Measurements from ENCODE around the gene CCDC38.

CCDC38 gene

GRCh38 chr12:95976416-95976832, 34.0 kb upstream of the CCDC38 start:
- Histone ChIP-seq H3K14ac (ENCODE audit: low read length) (no peak overlapping the region), H3K4me2 (ENCODE audit: insufficient read depth, low read length, poor library complexity, severe bottlenecking) (no peak overlapping the region), H2AFZ (ENCODE audit: low read length) (no peak overlapping the region), H3K27me3 (ENCODE audit: control insufficient read depth in 3 of 3, insufficient read depth in 3 of 3, low read depth in 1 of 3, low read length in 3 of 3) (peaks cover 0 to 2% (median 0%) of the 10 kb centered on the region in 3 experiments), H2BK5ac (ENCODE audit: low read length) (no peak overlapping the region), H4K91ac (ENCODE audit: low read depth, low read length, poor library complexity) (no peak overlapping the region), H3K9ac (ENCODE audit: low read depth, low read length, poor library complexity) (no peak overlapping the region), H3K18ac (ENCODE audit: low read length) (no peak overlapping the region), H3K4me3 (ENCODE audit: low read length in 2 of 2) (no peak overlapping the region), H3K4ac (ENCODE audit: low read length) (no peak overlapping the region), H3K27ac (replicated peaks; ENCODE audit: low read length) (no peak overlapping the region), H2BK12ac (ENCODE audit: low read length) (no peak overlapping the region), H2BK15ac (ENCODE audit: low read length) (no peak overlapping the region), H3K4me1 (ENCODE audit: control insufficient read depth in 2 of 2, insufficient read depth in 1 of 2, low read depth in 1 of 2, low read length in 2 of 2) (no peaks in the 10 kb centered on the region), H2BK120ac (ENCODE audit: low read depth, low read length) (no peak overlapping the region), H3K23ac (ENCODE audit: low read depth, low read length, poor library complexity) (no peak overlapping the region), H2AK5ac (ENCODE audit: low read depth, low read length) (no peak overlapping the region), H4K8ac (ENCODE audit: low read depth, low read length) (no peak overlapping the region), H3K79me1 (ENCODE audit: low read depth, low read length) (no peaks in the 10 kb centered on the region), H3K36me3 (replicated peaks in 1 of 2; ENCODE audit: control insufficient read depth in 2 of 2, insufficient read depth in 2 of 2, low read length in 2 of 2) (no peaks in the 10 kb centered on the region), H3K9me3 (replicated peaks in 1 of 2; ENCODE audit: control insufficient read depth in 2 of 2, insufficient read depth in 1 of 2, low read depth in 1 of 2, low read length in 2 of 2) (no peaks in the 10 kb centered on the region)
- DNase-seq (ENCODE audit: low spot score): no peak
- WGBS, 2 donors (ENCODE audit: extremely low coverage in 2 of 2, insufficient read length in 2 of 2, insufficient replicate concordance in 1 of 2): no CpG with 5 or more reads among the region's 8 CpGs

GRCh38 chr12:95975491-95975890, 33.1 kb upstream of the CCDC38 start:
- Histone ChIP-seq H3K4me3 (ENCODE audit: low read length in 2 of 2) (no peak overlapping the region), H3K23ac (ENCODE audit: low read depth, low read length, poor library complexity) (no peak overlapping the region), H3K27ac (replicated peaks; ENCODE audit: low read length) (no peak overlapping the region), H3K4me1 (ENCODE audit: control insufficient read depth in 2 of 2, insufficient read depth in 1 of 2, low read depth in 1 of 2, low read length in 2 of 2) (peaks cover 0 to 2% of the 10 kb centered on the region in 2 donors), H2BK12ac (ENCODE audit: low read length) (no peak overlapping the region), H3K4ac (ENCODE audit: low read length) (no peak overlapping the region), H3K36me3 (replicated peaks in 1 of 2; ENCODE audit: control insufficient read depth in 2 of 2, insufficient read depth in 2 of 2, low read length in 2 of 2) (no peaks in the 10 kb centered on the region), H3K4me2 (ENCODE audit: insufficient read depth, low read length, poor library complexity, severe bottlenecking) (no peak overlapping the region), H4K8ac (ENCODE audit: low read depth, low read length) (no peak overlapping the region), H3K27me3 (ENCODE audit: control insufficient read depth in 3 of 3, insufficient read depth in 3 of 3, low read depth in 1 of 3, low read length in 3 of 3) (peaks cover 0 to 2% (median 0%) of the 10 kb centered on the region in 3 experiments), H2BK15ac (ENCODE audit: low read length) (no peak overlapping the region), H3K18ac (ENCODE audit: low read length) (no peak overlapping the region), H3K14ac (ENCODE audit: low read length) (no peak overlapping the region), H3K79me1 (ENCODE audit: low read depth, low read length) (no peaks in the 10 kb centered on the region), H4K91ac (ENCODE audit: low read depth, low read length, poor library complexity) (no peak overlapping the region), H2AFZ (ENCODE audit: low read length) (no peak overlapping the region), H2BK120ac (ENCODE audit: low read depth, low read length) (no peak overlapping the region), H3K9ac (ENCODE audit: low read depth, low read length, poor library complexity) (no peak overlapping the region), H2BK5ac (ENCODE audit: low read length) (no peak overlapping the region), H3K9me3 (replicated peaks in 1 of 2; ENCODE audit: control insufficient read depth in 2 of 2, insufficient read depth in 1 of 2, low read depth in 1 of 2, low read length in 2 of 2) (no peaks in the 10 kb centered on the region), H2AK5ac (ENCODE audit: low read depth, low read length) (no peak overlapping the region)
- WGBS, 2 donors (ENCODE audit: extremely low coverage in 2 of 2, insufficient read length in 2 of 2, insufficient replicate concordance in 1 of 2): no CpG with 5 or more reads among the region's 4 CpGs
- no peak for DNase-seq (ENCODE audit: low spot score)

- Histone ChIP-seq H3K4me2 (ENCODE audit: insufficient read depth, low read length, poor library complexity, severe bottlenecking) (no peak overlapping the region), H3K14ac (ENCODE audit: low read length) (no peak overlapping the region), H3K4ac (ENCODE audit: low read length) (no peak overlapping the region), H3K27me3 (ENCODE audit: control insufficient read depth in 3 of 3, insufficient read depth in 3 of 3, low read depth in 1 of 3, low read length in 3 of 3) (peaks cover 0 to 2% (median 0%) of the 10 kb centered on the region in 3 experiments), H2BK12ac (ENCODE audit: low read length) (no peak overlapping the region), H2BK5ac (ENCODE audit: low read length) (no peak overlapping the region), H3K4me3 (ENCODE audit: low read length in 2 of 2) (no peak overlapping the region), H4K91ac (ENCODE audit: low read depth, low read length, poor library complexity) (no peak overlapping the region), H3K9ac (ENCODE audit: low read depth, low read length, poor library complexity) (no peak overlapping the region), H3K36me3 (replicated peaks in 1 of 2; ENCODE audit: control insufficient read depth in 2 of 2, insufficient read depth in 2 of 2, low read length in 2 of 2) (no peaks in the 10 kb centered on the region), H2AFZ (ENCODE audit: low read length) (no peak overlapping the region), H3K79me1 (ENCODE audit: low read depth, low read length) (no peaks in the 10 kb centered on the region), H3K18ac (ENCODE audit: low read length) (no peak overlapping the region), H3K4me1 (ENCODE audit: control insufficient read depth in 2 of 2, insufficient read depth in 1 of 2, low read depth in 1 of 2, low read length in 2 of 2) (peaks cover 0 to 2% of the 10 kb centered on the region in 2 donors), H3K23ac (ENCODE audit: low read depth, low read length, poor library complexity) (no peak overlapping the region), H2BK120ac (ENCODE audit: low read depth, low read length) (no peak overlapping the region), H4K8ac (ENCODE audit: low read depth, low read length) (no peak overlapping the region), H2AK5ac (ENCODE audit: low read depth, low read length) (no peak overlapping the region), H3K27ac (replicated peaks; ENCODE audit: low read length) (no peak overlapping the region), H3K9me3 (replicated peaks in 1 of 2; ENCODE audit: control insufficient read depth in 2 of 2, insufficient read depth in 1 of 2, low read depth in 1 of 2, low read length in 2 of 2) (no peaks in the 10 kb centered on the region), H2BK15ac (ENCODE audit: low read length) (no peak overlapping the region)
- WGBS, 2 donors (ENCODE audit: extremely low coverage in 2 of 2, insufficient read length in 2 of 2, insufficient replicate concordance in 1 of 2): no CpG with 5 or more reads among the region's 2 CpGs
- DNase-seq (ENCODE audit: low spot score): no peak
Measured at GRCh38 chr12:95974358-95974757, 31.9 kb upstream of the CCDC38 start.

GRCh38 chr12:95972832-95973456, 30.5 kb upstream of the CCDC38 start:
- no peak overlapping the region for H2AK5ac ChIP-seq (ENCODE audit: low read depth, low read length)
- H3K27ac ChIP-seq (replicated peaks; ENCODE audit: low read length): no peak overlapping the region
- no peak overlapping the region for H4K91ac ChIP-seq (ENCODE audit: low read depth, low read length, poor library complexity)
- no peak for DNase-seq (ENCODE audit: low spot score)
- no peak overlapping the region for H3K14ac ChIP-seq (ENCODE audit: low read length)
- H3K27me3 ChIP-seq (ENCODE audit: control insufficient read depth in 3 of 3, insufficient read depth in 3 of 3, low read depth in 1 of 3, low read length in 3 of 3): peaks cover 0 to 2% (median 0%) of the 10 kb centered on the region in 3 experiments
- no peak overlapping the region for H3K4me3 ChIP-seq (ENCODE audit: low read length in 2 of 2)
- no peak overlapping the region for H2BK12ac ChIP-seq (ENCODE audit: low read length)
- no peak overlapping the region for H3K4me2 ChIP-seq (ENCODE audit: insufficient read depth, low read length, poor library complexity, severe bottlenecking)
- H3K4ac ChIP-seq (ENCODE audit: low read length): no peak overlapping the region
- no peaks in the 10 kb centered on the region for H3K36me3 ChIP-seq (replicated peaks in 1 of 2; ENCODE audit: control insufficient read depth in 2 of 2, insufficient read depth in 2 of 2, low read length in 2 of 2)
- no peak overlapping the region for H4K8ac ChIP-seq (ENCODE audit: low read depth, low read length)
- peaks cover 0 to 2% of the 10 kb centered on the region in 2 donors for H3K4me1 ChIP-seq (ENCODE audit: control insufficient read depth in 2 of 2, insufficient read depth in 1 of 2, low read depth in 1 of 2, low read length in 2 of 2)
- H2AFZ ChIP-seq (ENCODE audit: low read length): no peak overlapping the region
- H3K79me1 ChIP-seq (ENCODE audit: low read depth, low read length): no peaks in the 10 kb centered on the region
- H3K9ac ChIP-seq (ENCODE audit: low read depth, low read length, poor library complexity): no peak overlapping the region
- no peaks in the 10 kb centered on the region for H3K9me3 ChIP-seq (replicated peaks in 1 of 2; ENCODE audit: control insufficient read depth in 2 of 2, insufficient read depth in 1 of 2, low read depth in 1 of 2, low read length in 2 of 2)
- H3K23ac ChIP-seq (ENCODE audit: low read depth, low read length, poor library complexity): no peak overlapping the region
- H2BK5ac ChIP-seq (ENCODE audit: low read length): no peak overlapping the region
- no peak overlapping the region for H2BK120ac ChIP-seq (ENCODE audit: low read depth, low read length)
- H3K18ac ChIP-seq (ENCODE audit: low read length): no peak overlapping the region
- no CpG with 5 or more reads among the region's 4 CpGs for WGBS, 2 donors (ENCODE audit: extremely low coverage in 2 of 2, insufficient read length in 2 of 2, insufficient replicate concordance in 1 of 2)
- no peak overlapping the region for H2BK15ac ChIP-seq (ENCODE audit: low read length)

All from neuronal stem cell (in vitro differentiated cells).